ENCODE data around the gene GAB1.
"Not testable (repeated sequence)": the region's sequence is repeated elsewhere in the genome, so short reads cannot be mapped to it uniquely, and the experiment has no call there.

The GAB1 gene

DNA sequence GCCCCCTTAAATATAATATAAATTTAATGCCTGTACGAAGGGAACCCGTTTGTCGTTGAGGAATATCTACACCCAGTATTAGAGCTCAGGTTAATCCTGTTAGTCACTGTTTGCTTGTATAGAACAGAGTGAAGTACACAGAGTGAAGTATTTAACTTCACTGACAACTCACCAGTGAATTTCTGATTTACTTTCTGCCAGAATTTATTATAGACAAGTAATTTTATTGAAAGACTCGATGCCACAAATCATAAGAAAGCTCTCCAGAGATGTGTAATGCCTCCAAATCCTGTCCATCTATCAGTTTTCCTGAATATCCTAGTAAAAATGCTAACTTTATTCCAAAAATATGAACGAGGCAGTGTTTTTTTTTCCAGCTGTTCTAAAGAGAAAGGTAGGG lies 1.6 kb downstream of the GAB1 start:
- no peak for DNase-seq

DNA sequence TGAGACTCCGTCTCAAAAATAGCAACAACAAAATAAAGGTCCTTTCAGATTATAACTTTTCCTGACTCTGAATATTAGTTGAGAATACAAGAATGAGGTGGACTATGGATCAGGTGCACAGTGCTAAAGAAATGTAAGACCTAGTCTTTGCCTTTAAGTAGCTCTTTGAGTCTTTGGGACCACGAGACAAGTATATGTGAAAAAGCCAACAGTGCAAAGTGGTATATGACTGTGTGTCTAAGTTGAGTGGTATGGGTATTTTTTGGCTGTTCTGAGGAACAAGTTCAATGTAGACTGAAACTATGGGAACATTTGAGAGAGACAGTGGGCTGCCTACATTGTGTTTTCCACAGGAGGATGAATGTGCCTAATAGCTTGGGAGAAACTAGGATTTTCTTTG lies 2.8 kb downstream of the GAB1 start:
- no peak for DNase-seq

GRCh38 chr4:143341186-143341755 lies 4.6 kb downstream of the GAB1 start:
- no peak for DNase-seq

GRCh38 chr4:143343276-143343831 lies 6.7 kb downstream of the GAB1 start:
- no peak for DNase-seq

GRCh38 chr4:143344041-143344440 lies 7.4 kb downstream of the GAB1 start:
- no peak for DNase-seq

- DNase-seq, result no peak
These were observed 8.1 kb downstream of the GAB1 start for GRCh38 chr4:143344774-143345173.

DNA sequence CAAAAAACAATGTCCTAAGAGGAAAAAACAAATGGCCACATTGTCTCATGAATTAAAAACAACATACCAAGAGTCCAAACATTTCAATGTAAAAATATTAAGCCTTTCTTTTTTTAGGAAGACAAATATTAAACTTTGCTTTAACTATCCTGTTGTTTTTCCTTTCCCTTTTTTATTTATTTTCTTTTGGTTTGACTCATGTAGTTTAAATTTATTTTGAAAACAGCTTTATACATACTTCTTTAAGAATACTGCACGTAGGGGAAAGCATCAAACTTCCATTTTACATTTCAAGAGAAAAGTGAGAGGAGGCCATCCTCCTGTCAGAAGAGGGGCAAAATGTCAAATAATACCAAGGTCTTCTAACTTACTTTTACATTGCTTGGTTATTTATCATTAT lies 8.7 kb downstream of the GAB1 start:
- no peak for DNase-seq

- DNase-seq, result no peak
These were observed 9.5 kb downstream of the GAB1 start for GRCh38 chr4:143346206-143346605.

DNA sequence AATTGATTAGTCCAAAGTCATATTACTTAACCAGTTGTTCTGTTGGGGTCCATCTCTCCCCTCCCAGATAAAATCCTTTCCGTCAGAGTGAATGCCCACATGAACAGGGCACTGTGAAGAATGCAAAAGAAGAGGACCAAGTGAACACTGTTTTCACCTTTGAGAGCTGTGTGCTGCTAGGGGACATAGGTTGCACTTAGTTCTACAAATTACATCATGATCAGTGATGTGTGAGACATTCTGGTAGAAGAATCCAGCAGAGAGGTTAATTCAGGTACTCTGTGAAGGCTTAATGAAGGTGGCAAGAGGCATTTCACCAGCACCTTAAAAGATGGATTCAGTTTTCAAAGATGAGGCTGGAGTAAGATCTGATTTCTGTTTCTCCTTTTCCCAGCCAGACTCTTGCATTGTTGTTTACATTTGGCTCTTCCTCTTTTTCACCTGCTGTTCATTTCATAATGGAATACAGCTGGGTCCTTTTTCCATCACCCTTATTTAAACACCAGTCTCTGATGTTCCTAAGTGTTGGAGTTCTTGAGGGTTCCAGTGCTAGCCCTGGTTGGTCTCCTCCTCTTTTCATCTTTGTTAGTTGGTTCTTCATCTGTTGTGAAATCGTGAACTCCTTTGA lies 10.9 kb downstream of the GAB1 start:
- no peak for DNase-seq

DNA sequence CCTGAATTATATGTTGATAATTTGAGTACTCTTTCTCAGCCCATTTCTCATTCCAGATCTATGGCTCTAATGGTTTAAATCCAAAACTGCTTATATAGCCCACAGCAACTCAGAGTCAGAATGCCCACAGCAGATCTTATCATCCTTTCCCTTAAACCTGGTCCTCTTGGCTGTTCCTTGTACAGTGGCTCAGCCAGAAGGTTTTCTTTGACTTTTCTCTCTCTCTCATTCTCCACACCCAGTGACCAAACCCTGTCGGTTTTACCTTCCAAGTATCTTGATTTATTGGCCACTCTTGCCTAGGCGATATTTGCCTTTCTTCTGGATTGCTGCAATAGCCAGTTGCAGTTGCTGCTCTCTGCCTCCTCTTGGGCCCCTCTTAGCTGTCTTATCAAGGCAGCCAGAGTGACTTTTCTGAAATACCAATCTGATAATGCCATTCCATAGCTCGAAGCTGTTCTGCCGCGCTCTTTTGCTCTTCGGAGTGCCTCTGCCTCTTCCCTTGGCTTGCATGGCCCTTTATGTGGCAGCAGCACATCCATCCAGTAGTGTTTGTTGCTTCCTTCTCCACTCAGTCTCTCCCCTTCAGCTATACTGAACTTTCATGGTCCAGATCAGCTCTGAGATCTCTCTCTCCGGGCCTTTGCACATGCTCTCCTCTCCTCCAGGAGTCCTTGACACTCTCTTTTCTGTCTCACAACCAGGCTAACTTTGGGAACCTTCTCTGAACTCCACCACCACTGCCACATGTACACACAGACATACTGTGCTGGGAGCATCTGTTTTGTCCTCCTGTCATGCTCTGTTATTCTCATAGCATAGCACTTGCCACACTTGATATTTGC lies 11.8 kb downstream of the GAB1 start:
- DNase-seq, result no peak

- not testable (repeated sequence) for DNase-seq
These were observed 13.3 kb downstream of the GAB1 start for GRCh38 chr4:143349858-143350527.

- DNase-seq, result no peak
These were observed 14.5 kb downstream of the GAB1 start for GRCh38 chr4:143351149-143351691.

DNA sequence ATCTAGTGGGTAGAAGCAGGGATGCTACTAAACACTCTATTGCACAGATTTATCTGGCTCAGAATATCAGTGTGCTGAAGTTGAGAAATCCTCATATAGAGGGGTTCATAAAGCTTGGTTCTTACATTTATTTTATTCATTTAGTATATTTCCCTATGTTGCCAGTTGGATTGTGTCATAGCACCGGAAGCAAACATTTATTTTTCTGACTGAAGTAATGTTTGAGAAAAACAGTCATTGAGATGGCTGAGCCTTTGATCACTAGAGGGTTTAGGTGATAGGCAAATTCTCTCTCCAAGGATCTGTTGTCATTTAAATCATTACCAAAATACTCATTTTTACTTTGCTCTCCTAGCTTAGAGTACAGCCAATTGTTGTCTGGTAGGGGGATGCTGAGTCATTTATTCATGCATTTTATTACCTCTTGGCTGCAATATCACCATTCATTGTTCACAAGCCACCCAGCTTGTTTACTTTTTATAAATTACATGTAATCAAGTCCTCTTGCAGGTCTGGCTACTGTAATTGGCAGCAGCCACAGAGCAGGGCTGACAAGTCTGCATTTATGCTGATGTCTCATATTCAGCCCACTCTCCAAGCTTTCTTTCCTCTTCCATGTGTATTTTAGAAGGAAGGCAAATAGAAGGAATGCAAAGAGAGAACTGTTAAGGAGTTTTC lies 15.2 kb downstream of the GAB1 start:
- DNase-seq, result no peak

GRCh38 chr4:143352720-143353119 lies 16.0 kb downstream of the GAB1 start:
- no peak for DNase-seq

DNA sequence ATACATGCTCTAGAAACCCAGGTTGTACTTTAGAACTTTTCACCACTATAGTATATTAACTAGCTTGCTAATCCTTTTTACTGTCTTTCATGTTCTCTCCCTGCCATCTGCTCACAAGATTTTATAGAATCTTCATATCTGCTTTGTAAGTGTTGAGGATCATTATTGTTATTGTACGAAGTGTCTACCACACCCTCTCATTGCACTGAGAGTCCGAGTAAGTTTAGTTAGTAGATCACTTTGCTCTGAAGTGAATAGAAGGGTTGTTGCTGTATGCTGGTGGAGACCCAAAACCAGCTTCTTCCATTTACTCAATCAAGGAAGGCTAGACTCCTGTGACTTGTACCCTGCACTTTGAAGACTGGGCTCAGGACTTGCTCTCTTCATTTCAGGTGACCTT lies 17.1 kb downstream of the GAB1 start:
- DNase-seq, result no peak

DNA sequence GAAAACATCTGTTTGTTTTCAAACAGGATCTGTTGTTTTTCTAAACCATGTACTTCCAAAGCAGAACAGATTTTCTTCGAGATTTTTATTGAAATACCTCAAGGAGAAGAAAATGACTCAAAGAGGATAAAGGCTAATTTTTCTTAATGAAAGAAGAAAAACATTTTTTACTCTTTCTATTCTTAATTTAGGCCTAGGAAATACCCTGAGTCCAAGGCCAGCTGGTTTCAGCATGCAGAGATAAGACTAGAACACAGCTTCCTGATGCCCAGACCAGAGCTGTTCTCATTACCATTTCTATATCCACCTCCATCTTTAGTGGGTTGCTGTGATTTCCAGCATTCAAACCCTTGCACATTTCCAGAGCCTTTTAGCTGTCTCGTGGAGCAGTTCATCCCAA lies 18.3 kb downstream of the GAB1 start:
- no peak for DNase-seq

DNA sequence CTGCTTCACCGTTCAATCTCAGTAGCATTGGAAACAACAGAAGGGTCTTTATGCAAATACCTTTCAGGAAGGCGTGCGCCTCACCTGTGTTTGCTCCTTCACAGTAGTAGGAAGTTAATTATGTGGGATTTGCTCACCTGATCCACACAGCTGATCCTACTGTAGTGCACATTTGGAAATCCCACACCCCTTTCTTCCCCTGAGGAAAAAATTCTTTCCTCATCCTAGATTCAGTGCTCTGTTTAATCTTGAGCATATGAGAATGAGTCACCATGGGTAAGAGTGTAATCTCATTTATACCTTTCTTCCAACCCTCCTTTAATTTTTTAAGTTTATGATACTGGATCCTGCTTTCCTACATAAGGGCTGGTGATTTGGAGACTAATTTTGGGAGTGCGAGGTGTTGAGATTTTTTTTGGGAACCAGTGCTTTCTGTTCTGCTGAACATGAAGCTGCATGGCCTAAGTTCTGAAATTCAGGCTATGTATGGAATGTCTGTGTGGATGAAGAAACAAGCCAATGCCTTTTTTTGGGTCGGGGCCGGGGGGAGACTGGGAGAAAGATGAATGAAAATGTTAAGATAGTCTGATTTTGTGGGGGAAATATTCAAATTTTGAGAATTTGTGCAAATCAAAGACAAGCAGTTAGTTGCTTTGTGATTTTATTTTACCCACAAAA lies 19.0 kb downstream of the GAB1 start:
- no peak for DNase-seq

- DNase-seq, result no peak
These were observed 19.8 kb downstream of the GAB1 start for GRCh38 chr4:143356493-143356892.

DNA sequence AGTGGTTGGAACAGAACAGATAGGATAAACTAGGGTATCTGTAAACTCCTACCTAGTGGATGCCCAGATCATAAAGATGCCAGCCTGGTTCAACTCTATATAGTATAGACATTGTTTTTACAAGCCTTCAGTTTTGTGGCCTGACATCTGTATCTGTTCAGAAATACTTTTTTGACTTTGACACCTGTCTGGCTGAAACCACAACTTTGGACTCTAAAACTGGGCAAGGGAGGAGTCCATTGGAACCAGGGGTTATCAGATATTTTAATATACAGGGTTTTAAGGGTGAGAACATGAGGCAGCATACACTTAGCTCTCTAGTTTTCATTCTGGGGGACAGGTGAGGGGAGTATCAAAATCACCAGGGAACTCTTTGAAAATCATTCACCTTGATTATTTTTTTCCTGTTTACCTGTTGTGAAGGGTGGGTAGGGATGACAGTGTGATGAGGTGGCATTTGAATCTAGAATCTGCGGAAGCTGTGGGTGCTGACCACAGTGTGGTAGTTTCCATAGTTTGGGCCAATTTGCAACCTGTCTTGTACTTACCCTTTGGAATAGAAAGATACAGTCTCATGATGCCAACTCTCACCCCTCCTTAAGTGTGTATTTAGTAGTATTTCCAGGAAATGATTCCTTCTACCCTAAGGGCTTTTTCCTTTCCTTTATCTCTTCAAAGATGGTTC lies 20.6 kb downstream of the GAB1 start:
- DNase-seq, result no peak

- DNase-seq, result no peak
These were observed 21.7 kb downstream of the GAB1 start for GRCh38 chr4:143358419-143358818.

All from fibroblast of skin of scalp (primary cell).